Tibial nerve (tissue), 4 donors: ENCODE data around the gene PCP2. TPM values are rescaled to one million over a fixed set of nuclear protein-coding genes. Genes with fewer than 3 reads are reported as not detected.

Source experiments
- DNase-seq, 2 donors: peaks; one replicate each; pipeline ENCODE4 v3.0.0-alpha.2; 2019; ENCODE audit warnings: low spot score in 2 of 2
- H3K27ac ChIP-seq, 4 donors: fragments of 200-600 bp; sonication (generic) in 3 of 4; one replicate each; pipeline ENCODE4 v1.5.1; 2017 to 2019; ENCODE audit warnings: mild to moderate bottlenecking in 1 of 4
- H3K27me3 ChIP-seq, 2 donors: fragments of 200-600 bp; sonication (generic) in 1 of 2; one replicate each; pipeline versions ENCODE4 v1.5.1 to v1.6.0; 2017 to 2019
- H3K36me3 ChIP-seq, 3 donors: fragments of 200-600 bp; sonication (generic); one replicate each; pipeline ENCODE4 v1.5.1; 2018 to 2019
- H3K4me1 ChIP-seq, 4 donors: fragments of 200-600 bp; sonication (generic) in 3 of 4; one replicate each; pipeline ENCODE4 v1.5.1; 2017 to 2019
- H3K4me3 ChIP-seq, 4 donors: fragments of 200-600 bp; sonication (generic) in 3 of 4; one replicate each; pipeline ENCODE4 v1.5.1; 2017 to 2019; ENCODE audit warnings: mild to moderate bottlenecking in 1 of 4, moderate library complexity in 1 of 4
- H3K9me3 ChIP-seq, 4 donors: fragments of 200-600 bp; sonication (generic) in 3 of 4; one replicate each; pipeline ENCODE4 v1.5.1; 2017 to 2019
- EP300 ChIP-seq, 2 donors: sonication (generic); formaldehyde crosslinking; IDR thresholded peaks; one replicate each; pipeline ENCODE4 v1.6.1; 2017; ENCODE audit warnings: antibody characterized with exemption in 2 of 2, mild to moderate bottlenecking in 1 of 2
- POLR2A ChIP-seq, 2 donors: fragments of 450-650 bp; IDR thresholded peaks; one replicate each; pipeline ENCODE4 v1.6.1; 2017; ENCODE audit warnings: antibody characterized with exemption in 2 of 2, mild to moderate bottlenecking in 2 of 2, moderate library complexity in 2 of 2
- WGBS, 2 donors: methylation state at CpG; one replicate each; pipeline ENCODE4 v1.1.5; 2018; 5-methylcytosine and 5-hydroxymethylcytosine counted together
- total RNA-seq, 4 donors: library from RNA; depleted of rRNA; stranded (reverse); fragments of >200 nt; gene quantifications; one replicate each; pipeline ENCODE4 v1.1.0, GENCODE V29; 2016
- TF ChIP-seq, protein P1 (sequence below), 5 experiments: fragments of 200-600 bp in 3 of 5; fragments of 450-650 bp in 2 of 5; sonication (generic) in 3 of 5; IDR thresholded peaks; one replicate each; pipeline ENCODE4 v1.5.1; 2016 to 2019; ENCODE audit warnings: antibody characterized with exemption in 5 of 5, mild to moderate bottlenecking in 3 of 5, moderate library complexity in 2 of 5

Gene PCP2
- total RNA-seq, 4 donors from 2014 or later: not detected

DNA sequence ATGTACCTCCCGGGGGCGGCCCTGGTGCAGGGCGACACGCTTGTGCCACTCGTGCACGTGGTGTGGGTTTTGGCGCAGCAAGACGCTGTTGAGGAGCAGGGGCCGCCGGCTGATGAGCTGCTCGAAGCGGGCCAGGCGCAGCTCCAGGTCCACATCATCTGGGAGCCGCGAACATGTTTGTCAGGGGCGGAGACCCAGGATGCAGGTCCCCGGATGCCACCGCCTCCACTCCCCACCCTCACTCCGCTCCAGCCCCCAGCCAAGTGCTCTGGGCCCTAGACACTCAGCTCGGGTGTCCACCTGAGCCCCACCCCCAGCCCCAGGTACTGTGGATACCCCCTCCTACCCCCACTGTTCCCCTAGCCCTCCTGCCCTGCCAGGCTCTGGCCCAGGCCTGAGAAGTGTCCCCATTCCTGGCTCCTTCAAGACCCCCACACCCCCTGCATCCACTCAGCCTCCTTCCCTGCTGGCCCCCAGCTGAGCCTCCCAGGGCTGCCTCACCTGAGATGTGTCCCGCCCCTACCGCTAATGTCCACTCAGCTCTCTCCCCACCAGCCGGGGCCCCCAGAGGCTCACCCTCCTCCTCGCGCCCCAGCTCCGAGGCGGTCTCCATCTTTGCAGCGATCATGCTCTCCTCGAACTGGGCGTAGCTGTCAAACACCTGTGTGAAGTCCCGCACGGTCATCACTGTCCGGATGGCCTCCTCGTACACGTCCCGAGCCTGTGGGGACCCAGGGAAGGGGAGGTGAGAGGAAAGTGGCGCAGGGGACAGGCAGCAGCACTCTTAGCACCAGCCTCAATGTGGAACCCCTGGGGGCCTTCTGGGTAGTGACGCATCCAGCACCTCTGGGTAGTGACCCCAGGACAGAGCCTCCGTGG, 9.6 kb downstream of the PCP2 start:
- TF ChIP-seq EP300 (IDR thresholded peaks at IDR 0.05) (no peak), POLR2A (IDR thresholded peaks at IDR 0.05) (no peak)
- TF ChIP-seq, protein P1, sequence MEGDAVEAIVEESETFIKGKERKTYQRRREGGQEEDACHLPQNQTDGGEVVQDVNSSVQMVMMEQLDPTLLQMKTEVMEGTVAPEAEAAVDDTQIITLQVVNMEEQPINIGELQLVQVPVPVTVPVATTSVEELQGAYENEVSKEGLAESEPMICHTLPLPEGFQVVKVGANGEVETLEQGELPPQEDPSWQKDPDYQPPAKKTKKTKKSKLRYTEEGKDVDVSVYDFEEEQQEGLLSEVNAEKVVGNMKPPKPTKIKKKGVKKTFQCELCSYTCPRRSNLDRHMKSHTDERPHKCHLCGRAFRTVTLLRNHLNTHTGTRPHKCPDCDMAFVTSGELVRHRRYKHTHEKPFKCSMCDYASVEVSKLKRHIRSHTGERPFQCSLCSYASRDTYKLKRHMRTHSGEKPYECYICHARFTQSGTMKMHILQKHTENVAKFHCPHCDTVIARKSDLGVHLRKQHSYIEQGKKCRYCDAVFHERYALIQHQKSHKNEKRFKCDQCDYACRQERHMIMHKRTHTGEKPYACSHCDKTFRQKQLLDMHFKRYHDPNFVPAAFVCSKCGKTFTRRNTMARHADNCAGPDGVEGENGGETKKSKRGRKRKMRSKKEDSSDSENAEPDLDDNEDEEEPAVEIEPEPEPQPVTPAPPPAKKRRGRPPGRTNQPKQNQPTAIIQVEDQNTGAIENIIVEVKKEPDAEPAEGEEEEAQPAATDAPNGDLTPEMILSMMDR (IDR thresholded peaks at IDR 0.05): no peak
- WGBS, 2 donors: 89 to 93% methylated on average over 33 to 39 of the region's 39 CpGs
- H3K4me1 ChIP-seq: peaks cover 0 to 25% (median 12%) of the 10 kb centered on the region in 4 donors
- H3K9me3 ChIP-seq: no peaks in the 10 kb centered on the region
- no peak overlapping the region for H3K27ac ChIP-seq
- H3K36me3 ChIP-seq: peaks cover 12 to 85% (median 40%) of the 10 kb centered on the region in 3 donors
- no peak overlapping the region for H3K4me3 ChIP-seq
- H3K27me3 ChIP-seq: no peaks in the 10 kb centered on the region
- no peak for DNase-seq

DNA sequence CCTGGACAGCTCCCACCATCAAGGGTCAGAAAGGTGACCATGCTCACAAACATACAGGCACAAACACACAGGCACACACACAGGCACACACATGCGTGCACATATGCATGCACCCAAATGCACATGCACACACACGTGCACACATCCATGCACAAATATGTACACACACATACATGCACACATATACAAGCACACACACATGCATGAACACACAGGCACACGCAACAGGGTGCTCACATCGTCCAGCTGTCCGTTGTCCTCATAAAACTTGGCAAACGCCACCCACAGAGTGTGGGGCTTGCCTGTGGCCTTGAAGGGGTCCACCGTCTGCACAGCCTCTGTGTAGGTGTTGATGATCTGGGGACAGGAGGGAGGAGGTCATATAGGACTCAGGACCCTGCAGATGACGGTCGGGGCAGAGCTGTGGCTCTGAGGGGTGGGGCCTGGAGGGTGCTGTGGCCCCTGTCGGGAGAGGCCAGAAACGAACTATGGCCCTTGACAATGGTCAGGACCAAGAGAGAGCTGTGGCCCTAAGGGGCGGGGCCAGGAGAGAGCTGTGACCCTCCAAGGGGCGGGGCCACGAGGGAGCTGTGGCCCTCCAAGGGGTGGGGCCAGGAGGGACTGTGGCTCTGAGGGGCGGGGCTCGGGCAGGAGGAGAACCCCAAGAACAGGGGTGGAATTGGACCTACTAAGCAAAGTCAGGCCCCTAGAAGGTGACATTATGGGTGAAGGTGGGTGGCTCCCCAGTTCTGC, 10.4 kb downstream of the PCP2 start:
- Histone ChIP-seq H3K36me3 (peaks cover 12 to 93% (median 40%) of the 10 kb centered on the region in 3 donors), H3K4me1 (peaks cover 0 to 21% (median 6%) of the 10 kb centered on the region in 4 donors), H3K9me3 (no peaks in the 10 kb centered on the region), H3K4me3 (no peak overlapping the region), H3K27ac (no peak overlapping the region), H3K27me3 (no peaks in the 10 kb centered on the region)
- no peak for DNase-seq
- TF ChIP-seq POLR2A (IDR thresholded peaks at IDR 0.05) (no peak), EP300 (IDR thresholded peaks at IDR 0.05) (no peak)
- TF ChIP-seq, protein P1 (IDR thresholded peaks at IDR 0.05): no peak
- 79 to 83% methylated on average over 14 to 16 of the region's 16 CpGs for WGBS, 2 donors

DNA sequence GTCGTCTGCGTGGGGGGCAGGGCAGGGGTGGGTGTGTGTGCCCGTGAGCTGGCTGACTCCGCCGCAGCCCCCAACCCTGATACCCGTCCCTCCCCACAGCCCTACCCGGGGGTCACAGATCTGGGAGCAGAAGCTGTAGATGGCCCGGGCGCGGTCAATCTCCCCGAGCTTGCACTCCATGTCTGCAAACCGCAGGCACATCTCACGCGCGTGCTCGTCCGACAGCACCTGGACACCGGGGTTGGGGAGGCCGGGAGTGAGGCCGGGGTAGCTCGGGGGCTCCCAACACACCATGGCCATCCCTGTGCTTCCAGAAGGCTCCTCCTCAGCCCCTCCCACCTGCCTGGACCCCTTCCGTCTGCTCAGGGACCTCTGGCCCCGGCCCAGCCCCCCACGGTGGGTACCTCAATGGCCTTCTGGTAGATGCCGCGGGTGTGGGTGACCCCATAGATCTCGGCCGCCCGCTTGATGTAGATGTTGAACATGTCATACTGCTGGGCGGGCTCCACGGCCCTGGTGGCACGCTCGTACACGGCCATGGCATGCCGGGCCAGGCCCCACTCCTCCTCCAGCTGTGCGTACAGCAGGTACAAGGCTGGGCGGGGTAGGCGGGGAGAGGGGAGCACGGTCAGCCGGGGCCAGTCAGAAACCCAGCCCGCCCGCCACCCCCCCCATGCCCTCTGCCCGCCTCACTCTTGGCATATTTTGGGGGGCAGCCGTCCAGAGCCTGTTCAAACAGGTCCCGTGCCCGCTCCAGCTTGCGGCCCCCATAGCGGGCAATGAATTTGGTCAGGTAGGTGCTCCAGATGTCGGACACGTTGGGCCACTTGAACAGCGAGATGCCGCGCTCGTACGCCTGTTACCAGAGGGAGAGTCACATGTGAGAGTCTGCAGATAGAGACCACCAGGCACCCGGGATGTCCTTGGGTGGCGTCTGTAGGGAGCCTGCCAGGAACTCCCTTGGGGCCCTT, 12.8 kb downstream of the PCP2 start:
- Histone ChIP-seq H3K27ac (no peak overlapping the region), H3K36me3 (peaks cover 12 to 94% (median 43%) of the 10 kb centered on the region in 3 donors), H3K4me3 (no peak overlapping the region), H3K9me3 (no peaks in the 10 kb centered on the region), H3K4me1 (peaks cover 0 to 8% (median 0%) of the 10 kb centered on the region in 4 donors), H3K27me3 (no peaks in the 10 kb centered on the region)
- TF ChIP-seq, protein P1 (IDR thresholded peaks at IDR 0.05): no peak
- TF ChIP-seq EP300 (IDR thresholded peaks at IDR 0.05) (no peak), POLR2A (IDR thresholded peaks at IDR 0.05) (no peak)
- no peak for DNase-seq
- WGBS, 2 donors: 93 to 94% methylated on average over 36 to 45 of the region's 57 CpGs

DNA sequence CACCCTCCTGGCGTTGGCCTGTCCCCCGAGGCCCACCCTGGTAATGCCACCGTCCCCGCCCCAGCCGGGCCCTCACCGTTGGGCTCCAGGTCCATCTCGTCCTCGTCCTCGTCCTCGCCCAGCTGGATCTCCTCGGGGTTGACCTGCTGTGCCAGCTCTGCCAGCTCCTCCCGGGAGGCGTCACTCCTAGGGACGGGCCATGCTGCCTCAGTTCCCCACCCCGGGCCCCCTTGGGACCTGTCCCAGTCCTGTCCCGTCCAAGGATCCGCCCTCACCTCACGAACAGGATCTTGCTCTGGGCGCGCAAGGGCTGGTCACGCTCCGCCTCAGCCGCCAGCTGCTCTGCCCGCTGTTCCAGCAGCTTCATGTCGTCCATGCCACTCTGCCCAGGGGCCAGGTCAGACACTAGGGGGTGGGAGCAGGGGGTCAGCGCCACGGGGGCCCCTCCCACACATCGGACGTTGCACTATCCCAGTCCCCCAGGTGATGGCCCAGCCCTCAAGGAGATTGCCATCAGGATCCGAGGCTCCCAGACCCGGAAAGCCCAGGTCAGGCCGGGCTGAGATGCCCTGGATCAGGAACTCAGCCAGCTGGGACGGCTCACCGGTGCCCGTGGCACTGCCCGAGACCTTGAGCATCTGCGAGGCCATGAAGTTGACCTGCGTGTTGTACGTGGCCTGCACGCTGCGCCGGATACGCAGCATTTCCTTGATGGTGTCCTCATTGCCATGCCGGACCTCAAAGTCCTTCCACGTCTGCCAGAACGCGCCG, 13.7 kb downstream of the PCP2 start:
- Histone ChIP-seq H3K4me3 (no peak overlapping the region), H3K36me3 (peaks cover 10 to 86% (median 43%) of the 10 kb centered on the region in 3 donors), H3K4me1 (peaks cover 0 to 8% (median 0%) of the 10 kb centered on the region in 4 donors), H3K27ac (no peak overlapping the region), H3K9me3 (no peaks in the 10 kb centered on the region), H3K27me3 (no peaks in the 10 kb centered on the region)
- TF ChIP-seq, protein P1 (IDR thresholded peaks at IDR 0.05): no peak
- TF ChIP-seq POLR2A (IDR thresholded peaks at IDR 0.05) (no peak), EP300 (IDR thresholded peaks at IDR 0.05) (no peak)
- no peak for DNase-seq
- WGBS, 2 donors: 90 to 93% methylated on average over 34 to 35 of the region's 48 CpGs
